Smooth muscle cell (in vitro differentiated cells): ENCODE data around the gene CLRN1. TPM values are rescaled to one million over a fixed set of nuclear protein-coding genes. Genes with fewer than 3 reads are reported as not detected.

Experiments
- DNase-seq: peaks from one replicate; lab custom pipeline; 2025; ENCODE audit not compliant: unreplicated experiment; lab: John Stamatoyannopoulos, UW
- H2AFZ ChIP-seq: fragments of 200-600 bp; sonication (generic); 2 replicates; pipeline ENCODE4 v1.6.0; 2016; ENCODE audit warnings: antibody characterized with exemption, low read depth, mild to moderate bottlenecking
- H3F3A ChIP-seq: fragments of 200-600 bp; sonication (generic); 2 replicates; pipeline ENCODE4 v1.6.0; 2017; ENCODE audit warnings: antibody characterized with exemption, low read depth
- H3K27ac ChIP-seq: fragments of 200-600 bp; sonication (generic); 2 replicates; pipeline ENCODE4 v1.5.1; 2016; ENCODE audit warnings: low read depth, mild to moderate bottlenecking
- H3K27me3 ChIP-seq: fragments of 200-600 bp; sonication (generic); 2 replicates; pipeline ENCODE4 v1.6.1; 2016; ENCODE audit warnings: low read depth, mild to moderate bottlenecking
- H3K36me3 ChIP-seq: fragments of 200-600 bp; sonication (generic); 2 replicates; pipeline ENCODE4 v1.5.1; 2016; ENCODE audit warnings: low read depth
- H3K4me1 ChIP-seq: fragments of 200-600 bp; sonication (generic); 2 replicates; pipeline ENCODE4 v1.5.1; 2016; ENCODE audit warnings: low read depth
- H3K4me2 ChIP-seq: fragments of 200-600 bp; sonication (generic); 2 replicates; pipeline ENCODE4 v1.6.0; 2016; ENCODE audit warnings: mild to moderate bottlenecking
- H3K4me3 ChIP-seq: fragments of 200-600 bp; sonication (generic); 2 replicates; pipeline ENCODE4 v1.5.1; 2016; ENCODE audit warnings: mild to moderate bottlenecking
- H3K79me2 ChIP-seq: fragments of 200-600 bp; sonication (generic); 2 replicates; pipeline ENCODE4 v1.6.0; 2016; ENCODE audit warnings: low read depth, mild to moderate bottlenecking
- H3K9ac ChIP-seq: fragments of 200-600 bp; sonication (generic); 2 replicates; pipeline ENCODE4 v1.6.0; 2016; ENCODE audit warnings: low read depth
- H3K9me3 ChIP-seq: fragments of 200-600 bp; sonication (generic); replicated peaks from 2 replicates; pipeline ENCODE4 v1.5.1; 2016; ENCODE audit warnings: low read depth
- H4K20me1 ChIP-seq: fragments of 200-600 bp; sonication (generic); 2 replicates; pipeline ENCODE4 v1.6.0; 2016; ENCODE audit warnings: low read depth
- WGBS: methylation state at CpG from one replicate; pipeline ENCODE4 v1.1.7; 2016; ENCODE audit warnings: low lambda C conversion rate; 5-methylcytosine and 5-hydroxymethylcytosine counted together
- polyA plus RNA-seq: library from polyadenylated mRNA; unstranded; fragments of >200 nt; fragmentation: Nextera tagmentation; extraction: Ambion mirVana; gene quantifications from 2 replicates; pipeline ENCODE4 v1.2.1, GENCODE V29; 2016
- total RNA-seq: library from RNA; depleted of rRNA; stranded (reverse); fragments of >200 nt; gene quantifications from 2 replicates; pipeline ENCODE4 v1.2.3, GENCODE V29; 2014
- TF ChIP-seq, protein P1 (sequence below): fragments of 200-600 bp; sonication (generic); IDR thresholded peaks from 2 replicates; pipeline ENCODE4 v1.5.1; 2017; ENCODE audit warnings: borderline replicate concordance, mild to moderate bottlenecking, antibody characterized with exemption; ENCODE audit not compliant: insufficient read depth, poor library complexity, severe bottlenecking

CLRN1 gene
- total and polyA plus RNA-seq, 2 experiments from 2014 or later, result not detected

- H3K27ac ChIP-seq, result no peak overlapping the region
- peaks cover 5% of the 10 kb centered on the region for H3K4me1 ChIP-seq
- TF ChIP-seq, protein P1, sequence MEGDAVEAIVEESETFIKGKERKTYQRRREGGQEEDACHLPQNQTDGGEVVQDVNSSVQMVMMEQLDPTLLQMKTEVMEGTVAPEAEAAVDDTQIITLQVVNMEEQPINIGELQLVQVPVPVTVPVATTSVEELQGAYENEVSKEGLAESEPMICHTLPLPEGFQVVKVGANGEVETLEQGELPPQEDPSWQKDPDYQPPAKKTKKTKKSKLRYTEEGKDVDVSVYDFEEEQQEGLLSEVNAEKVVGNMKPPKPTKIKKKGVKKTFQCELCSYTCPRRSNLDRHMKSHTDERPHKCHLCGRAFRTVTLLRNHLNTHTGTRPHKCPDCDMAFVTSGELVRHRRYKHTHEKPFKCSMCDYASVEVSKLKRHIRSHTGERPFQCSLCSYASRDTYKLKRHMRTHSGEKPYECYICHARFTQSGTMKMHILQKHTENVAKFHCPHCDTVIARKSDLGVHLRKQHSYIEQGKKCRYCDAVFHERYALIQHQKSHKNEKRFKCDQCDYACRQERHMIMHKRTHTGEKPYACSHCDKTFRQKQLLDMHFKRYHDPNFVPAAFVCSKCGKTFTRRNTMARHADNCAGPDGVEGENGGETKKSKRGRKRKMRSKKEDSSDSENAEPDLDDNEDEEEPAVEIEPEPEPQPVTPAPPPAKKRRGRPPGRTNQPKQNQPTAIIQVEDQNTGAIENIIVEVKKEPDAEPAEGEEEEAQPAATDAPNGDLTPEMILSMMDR, result no peak
- H3K27me3 ChIP-seq, result peaks cover 4% of the 10 kb centered on the region
- H3K79me2 ChIP-seq, result no peaks in the 10 kb centered on the region
- H3K9me3 ChIP-seq, result no peaks in the 10 kb centered on the region
- H2AFZ ChIP-seq, result no peak overlapping the region
- no peaks in the 10 kb centered on the region for H3K36me3 ChIP-seq
- WGBS, result 89% methylated on average over 6 of the region's 6 CpGs
- H3F3A ChIP-seq, result no peaks in the 10 kb centered on the region
- H3K4me3 ChIP-seq, result no peak overlapping the region
- no peaks in the 10 kb centered on the region for H4K20me1 ChIP-seq
- no peak overlapping the region for H3K9ac ChIP-seq
- no peak overlapping the region for H3K4me2 ChIP-seq
- no peak for DNase-seq
Measured at GRCh38 chr3:150876611-150877265, 95.8 kb downstream of the CLRN1 start.

Other genes with a start within 250 kb of the CLRN1 start
- 38.1 and 43.9 TPM in 2 replicates for gene SIAH2, start 209.6 kb downstream of the CLRN1 start, total RNA-seq
- gene SIAH2, start 209.6 kb downstream of the CLRN1 start, polyA plus RNA-seq, result 44.9 and 45.8 TPM in 2 replicates
- not detected in 2 replicates for gene MINDY4B, start 67.3 kb downstream of the CLRN1 start, total RNA-seq
- gene MINDY4B, start 67.3 kb downstream of the CLRN1 start, polyA plus RNA-seq, result not detected in 2 replicates
- gene MED12L, start 112.9 kb upstream of the CLRN1 start, total RNA-seq, result 0.22 and 1.5 TPM in 2 replicates
- 0.26 and 0.93 TPM in 2 replicates for gene MED12L, start 112.9 kb upstream of the CLRN1 start, polyA plus RNA-seq
- gene GPR171, start 230.5 kb upstream of the CLRN1 start, total RNA-seq, result 4.2 TPM in 1 of 2 replicates, not detected in the other
- 0.65 TPM in 1 of 2 replicates, not detected in the other for gene GPR171, start 230.5 kb upstream of the CLRN1 start, polyA plus RNA-seq